Dermis microvascular lymphatic vessel endothelial cell (primary cell): ENCODE data around the gene SUMF1. TPM values are rescaled to one million over a fixed set of nuclear protein-coding genes. Genes with fewer than 3 reads are reported as not detected.
A peak's percentile ranks its signal among the peaks of the same experiment; 100 is the strongest.

Experiments used
- DNase-seq, 2 donors: peaks; one replicate each; pipeline versions ENCODE4 v3.0.0 to v3.0.0-alpha.2; 2010; ENCODE audit warnings: low read depth in 2 of 2
- total RNA-seq: library from RNA; depleted of rRNA; stranded (reverse); fragments of >200 nt; gene quantifications from 2 replicates; pipeline ENCODE4 v1.2.1, GENCODE V29; 2014

The SUMF1 gene
- total RNA-seq, 1 donor from 2014 or later = 45.1 TPM

DNA sequence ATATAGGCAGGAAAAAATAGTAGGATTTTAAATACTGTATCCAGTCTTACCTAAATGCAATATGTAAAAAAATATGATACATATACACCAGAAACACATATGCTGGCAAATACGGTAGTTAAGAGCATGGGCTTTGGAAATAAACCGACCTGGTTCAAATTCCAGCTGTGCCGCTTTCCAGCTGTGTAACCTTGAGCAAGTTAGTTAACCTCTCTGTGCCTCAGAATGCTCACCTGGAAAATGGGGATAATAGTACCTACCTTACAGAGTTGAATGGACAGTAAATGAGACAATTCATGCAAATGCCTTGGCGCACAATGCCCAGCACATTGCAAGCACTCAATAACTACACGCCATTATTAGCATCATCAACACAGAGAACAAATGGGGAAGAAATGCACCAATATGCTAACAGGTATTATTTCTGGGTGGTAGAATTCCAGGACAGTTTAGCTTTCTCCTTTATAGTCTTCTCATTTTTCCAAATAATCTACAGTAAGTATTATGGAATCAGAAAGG, 50.6 kb downstream of the SUMF1 start:
- no peak for DNase-seq

DNA sequence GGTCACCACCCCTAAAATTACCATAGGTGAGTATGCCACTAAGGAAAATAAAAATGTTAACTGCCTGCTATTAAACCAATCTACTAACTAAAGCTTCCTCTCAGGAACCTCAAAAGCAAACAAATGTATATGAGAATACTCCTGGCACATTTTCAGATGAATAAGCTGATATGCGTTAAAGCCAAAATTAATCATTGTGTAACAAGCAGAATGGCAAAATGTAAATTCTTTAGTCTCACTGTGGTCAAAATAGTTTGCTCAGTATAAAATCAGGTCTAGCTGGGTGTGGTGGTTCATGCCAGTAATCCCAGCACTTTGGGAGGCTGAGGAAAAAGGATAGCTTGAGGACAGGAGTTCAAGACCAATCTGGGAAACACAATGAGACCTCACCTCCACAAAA, 53.6 kb downstream of the SUMF1 start:
- DNase-seq = no peak

DNA sequence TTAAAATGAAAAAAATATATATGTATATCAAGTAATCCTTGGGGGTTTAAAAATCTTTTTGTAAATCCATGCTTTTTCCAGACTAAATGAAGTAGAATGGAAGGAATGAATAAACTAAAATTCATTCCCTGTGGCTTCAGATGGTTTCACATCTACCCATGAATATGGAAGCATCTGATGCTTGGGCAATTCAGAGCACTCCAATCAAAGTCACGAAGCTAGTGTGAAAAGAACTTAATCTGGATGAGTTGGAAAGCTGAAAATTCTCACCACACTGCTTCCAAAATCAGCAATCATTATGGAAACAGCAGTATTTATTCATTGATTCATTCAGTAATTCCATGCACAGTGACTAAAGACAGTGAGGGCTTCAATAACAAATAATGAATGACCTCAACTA, 55.2 kb downstream of the SUMF1 start:
- DNase-seq = no peak

DNA sequence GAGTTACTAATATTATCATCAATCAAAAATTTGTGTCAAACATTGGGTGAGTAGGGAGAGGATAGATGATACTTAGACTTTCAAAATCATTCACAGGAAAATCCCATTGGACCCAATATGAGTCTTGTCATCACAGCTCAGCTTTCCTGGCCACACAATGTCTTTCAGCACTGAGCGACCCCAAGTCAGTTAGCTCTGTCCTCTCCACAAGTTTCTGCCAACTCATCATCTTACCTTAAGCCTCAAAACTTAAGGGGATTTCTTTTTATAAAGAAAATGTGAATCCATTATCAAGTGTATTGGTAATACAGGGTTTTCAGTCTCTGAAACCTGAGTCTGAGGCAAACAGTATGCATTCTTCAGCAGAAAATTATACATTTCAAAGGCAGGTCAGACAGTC, 55.8 kb downstream of the SUMF1 start:
- DNase-seq = no peak

DNA sequence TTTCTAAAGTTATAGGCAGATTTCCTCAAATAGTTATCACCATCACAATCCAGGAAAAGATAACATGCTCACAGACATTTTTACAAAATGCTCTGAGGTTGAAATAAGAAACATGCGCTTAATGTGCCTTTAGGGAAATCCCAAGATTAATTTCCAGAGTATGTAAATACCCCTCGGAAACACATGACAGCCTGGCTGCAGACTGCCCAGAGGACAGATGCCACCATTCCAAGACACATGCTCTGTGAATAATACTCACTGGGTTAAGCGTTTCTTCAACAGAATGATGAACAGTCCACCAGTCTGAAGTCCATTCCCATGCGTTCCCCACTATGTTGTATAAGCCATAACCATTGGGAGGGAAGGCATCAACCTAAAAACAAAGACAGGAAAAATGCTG, 56.5 kb downstream of the SUMF1 start:
- no peak for DNase-seq

DNA sequence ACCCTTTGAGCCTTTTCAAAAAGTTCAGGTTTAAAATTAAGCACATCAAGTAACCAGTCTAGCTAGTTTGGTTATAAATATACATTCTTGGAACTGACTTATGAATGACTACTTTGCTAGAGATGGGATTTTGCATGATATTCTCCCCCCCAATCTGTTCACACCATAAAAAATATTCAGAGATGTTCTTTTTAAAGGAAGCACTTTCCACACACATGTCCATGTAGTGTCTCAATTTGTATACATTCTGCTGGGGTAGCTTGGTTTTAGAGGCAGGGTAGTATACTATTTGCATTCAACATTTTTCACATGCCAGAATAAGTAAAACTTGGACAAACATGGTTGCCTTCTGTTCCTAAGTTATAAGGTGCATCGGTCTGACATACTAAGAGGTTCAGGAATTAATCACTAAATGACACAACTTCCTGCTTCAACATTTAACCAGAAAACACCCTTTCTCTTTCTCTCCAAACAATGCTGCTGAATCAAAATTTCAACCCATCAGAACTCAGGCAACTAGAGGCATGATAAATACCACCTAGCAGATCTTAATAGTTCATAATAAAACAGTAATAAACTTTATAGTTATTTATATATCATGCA, 57.0 kb downstream of the SUMF1 start:
- DNase-seq = peak in 1 of 2 donors; percentile 43

DNA sequence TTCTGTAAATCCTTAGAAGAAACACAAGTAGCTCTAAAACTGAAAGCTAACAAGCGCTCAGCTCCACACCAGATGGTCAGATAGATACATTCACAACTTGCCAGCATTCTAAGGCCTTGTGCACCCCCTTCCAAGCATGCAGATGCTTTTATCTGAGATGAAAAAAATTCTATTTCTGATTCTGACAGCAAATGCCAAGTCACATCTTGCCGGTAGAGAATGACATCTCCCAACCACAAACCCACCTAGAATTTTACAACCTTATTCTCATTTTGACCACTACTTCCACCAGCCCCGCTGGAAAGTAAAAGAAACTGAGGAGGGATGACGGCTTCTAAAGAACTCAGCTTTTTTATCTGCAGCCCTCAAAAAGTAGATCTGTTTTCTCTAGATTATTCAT, 57.7 kb downstream of the SUMF1 start:
- DNase-seq = no peak

DNA sequence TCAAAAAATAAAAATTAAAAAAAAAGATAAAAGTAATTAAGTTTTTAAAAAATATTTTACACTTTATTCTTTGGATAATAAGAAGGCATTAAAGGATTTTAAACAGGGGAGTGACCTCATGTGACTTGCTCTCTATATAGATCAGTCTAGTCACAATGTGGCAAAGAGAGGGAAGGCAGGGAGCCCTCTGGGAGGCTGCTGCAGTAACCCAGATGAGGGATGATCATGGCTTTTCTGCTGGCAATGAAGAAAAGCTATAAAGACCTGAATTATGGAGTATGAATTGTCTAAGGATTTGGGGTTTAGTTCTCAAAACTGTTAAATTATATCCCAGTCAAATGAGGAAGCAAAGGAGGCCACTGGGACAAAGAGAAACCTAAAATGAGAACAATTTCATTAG, 58.1 kb downstream of the SUMF1 start:
- DNase-seq = no peak

DNA sequence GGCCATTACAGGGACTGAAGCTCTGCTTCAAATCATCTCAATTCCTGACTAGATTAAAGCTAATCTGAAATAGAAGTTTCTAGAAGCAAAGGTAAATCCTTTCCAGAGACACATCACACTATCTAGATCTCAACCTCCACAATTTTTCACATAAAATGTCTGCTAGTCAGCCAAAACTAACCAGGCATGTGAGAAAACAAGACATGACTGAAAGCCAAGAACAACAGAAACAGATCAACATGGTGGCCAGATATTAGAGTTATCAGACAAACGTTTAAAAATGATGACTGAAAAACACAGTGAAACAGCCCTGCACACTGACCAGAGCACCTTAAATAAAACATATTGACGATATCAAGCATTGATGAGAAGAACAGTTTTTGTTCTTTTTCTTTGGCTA, 59.1 kb downstream of the SUMF1 start:
- peak; percentile 16 to 53 for DNase-seq

DNA sequence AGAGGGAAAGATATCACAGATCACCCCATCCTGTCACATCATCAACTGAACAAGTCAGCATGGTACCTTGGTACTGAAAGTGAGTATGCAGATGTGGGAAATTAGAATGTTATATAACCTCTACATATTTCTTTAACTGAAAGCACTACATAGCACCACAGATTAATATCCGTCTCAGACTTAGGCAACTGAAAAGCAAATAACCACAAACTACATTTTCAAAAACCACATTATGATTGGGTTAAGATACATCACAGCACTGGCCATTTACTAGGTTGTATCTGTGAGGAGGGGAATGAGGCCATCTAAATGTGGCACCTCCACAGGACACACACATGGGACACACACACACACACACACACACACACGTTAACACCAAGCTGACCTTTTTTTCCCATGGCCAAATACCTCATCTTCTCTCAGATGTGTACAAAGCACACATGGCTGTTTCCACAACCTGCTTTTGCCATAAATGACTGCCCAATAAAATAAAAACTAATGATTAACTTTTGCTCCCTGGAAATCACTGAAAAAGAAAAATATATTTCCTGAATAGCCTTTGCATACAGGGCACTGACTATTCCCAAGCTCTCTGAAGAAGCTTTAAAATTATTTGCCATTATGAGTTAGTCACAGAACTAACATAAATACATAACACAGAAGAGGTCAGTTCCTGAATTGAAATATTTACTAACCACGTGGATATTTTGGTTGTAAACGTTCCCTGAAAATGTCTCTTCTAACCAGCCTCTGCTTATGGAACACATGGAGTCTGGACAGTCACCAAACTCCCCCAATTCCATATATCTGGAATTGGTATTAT, 60.1 kb downstream of the SUMF1 start:
- DNase-seq = peak in 1 of 2 donors; percentile 27

DNA sequence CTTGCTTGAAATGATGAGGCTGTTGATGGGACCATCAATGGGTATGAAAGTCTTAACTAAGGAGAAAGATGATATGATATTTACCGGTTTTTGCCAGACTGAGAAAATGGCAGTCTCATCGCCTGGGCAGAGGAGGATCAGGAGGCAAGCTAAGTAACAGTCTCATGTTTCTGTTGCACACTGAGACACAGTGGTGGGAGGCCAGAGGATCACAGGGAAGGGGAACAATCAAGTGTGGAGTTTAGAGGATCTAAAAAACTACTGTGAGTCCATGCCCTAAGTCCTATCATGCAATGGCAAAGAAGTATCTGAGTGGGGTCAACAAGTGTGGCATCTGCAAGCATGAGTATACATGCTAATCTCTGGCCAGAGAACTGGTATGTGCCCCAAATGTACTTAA, 62.2 kb downstream of the SUMF1 start:
- no peak for DNase-seq

DNA sequence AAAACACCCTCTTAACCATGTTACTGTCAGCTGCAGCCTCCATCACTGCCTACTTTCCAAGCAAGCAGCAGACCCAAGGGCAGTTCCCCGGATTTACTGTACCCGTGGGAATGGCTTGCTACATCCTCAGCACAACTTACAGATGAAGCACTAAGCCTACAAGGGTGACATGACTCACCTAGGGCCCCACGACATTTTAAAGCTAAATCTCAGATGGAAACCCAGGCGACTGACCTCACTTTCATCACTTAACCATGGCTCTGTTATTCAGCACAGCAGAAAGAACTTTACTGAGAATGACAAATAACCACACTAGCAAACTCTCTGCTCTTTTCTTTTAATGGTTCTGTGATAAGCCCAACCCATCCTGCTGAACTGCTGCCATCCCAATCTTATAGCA, 65.6 kb downstream of the SUMF1 start:
- DNase-seq = no peak

DNA sequence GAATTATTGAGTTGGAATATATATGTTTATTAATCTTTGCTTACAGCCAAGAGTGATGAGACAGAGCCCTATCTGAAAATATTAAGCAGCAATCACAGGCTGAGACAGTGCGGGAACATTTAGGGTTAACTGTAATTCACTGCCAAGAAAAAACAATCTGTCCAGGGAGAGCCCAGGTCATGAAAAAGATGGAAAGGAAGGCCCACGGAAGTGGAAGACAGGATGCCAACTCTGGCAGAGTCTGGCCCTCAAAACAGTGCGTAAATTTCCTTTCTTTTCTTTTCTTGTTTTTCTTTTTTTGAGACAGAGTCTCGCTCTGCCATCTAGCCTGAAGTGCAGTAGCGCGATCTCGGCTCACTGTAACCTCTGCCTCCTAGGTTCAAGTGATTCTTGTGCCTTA, 67.6 kb downstream of the SUMF1 start:
- peak in 1 of 2 donors; percentile 63 for DNase-seq

DNA sequence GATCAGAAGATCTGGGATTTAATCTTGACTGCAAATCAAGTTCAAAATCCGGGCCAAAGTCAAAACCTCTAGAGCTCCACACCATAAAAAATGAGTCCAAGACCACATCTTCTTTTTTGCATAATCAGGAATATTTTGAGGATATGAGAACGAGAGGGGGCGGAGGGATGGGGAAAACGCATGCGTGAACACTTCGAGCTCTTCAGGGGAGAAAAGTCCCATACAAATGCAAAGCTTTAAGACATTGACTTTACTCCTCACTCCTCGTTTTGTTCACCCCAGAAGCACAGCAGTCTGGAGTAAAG, 68.2 kb downstream of the SUMF1 start:
- no peak for DNase-seq

DNA sequence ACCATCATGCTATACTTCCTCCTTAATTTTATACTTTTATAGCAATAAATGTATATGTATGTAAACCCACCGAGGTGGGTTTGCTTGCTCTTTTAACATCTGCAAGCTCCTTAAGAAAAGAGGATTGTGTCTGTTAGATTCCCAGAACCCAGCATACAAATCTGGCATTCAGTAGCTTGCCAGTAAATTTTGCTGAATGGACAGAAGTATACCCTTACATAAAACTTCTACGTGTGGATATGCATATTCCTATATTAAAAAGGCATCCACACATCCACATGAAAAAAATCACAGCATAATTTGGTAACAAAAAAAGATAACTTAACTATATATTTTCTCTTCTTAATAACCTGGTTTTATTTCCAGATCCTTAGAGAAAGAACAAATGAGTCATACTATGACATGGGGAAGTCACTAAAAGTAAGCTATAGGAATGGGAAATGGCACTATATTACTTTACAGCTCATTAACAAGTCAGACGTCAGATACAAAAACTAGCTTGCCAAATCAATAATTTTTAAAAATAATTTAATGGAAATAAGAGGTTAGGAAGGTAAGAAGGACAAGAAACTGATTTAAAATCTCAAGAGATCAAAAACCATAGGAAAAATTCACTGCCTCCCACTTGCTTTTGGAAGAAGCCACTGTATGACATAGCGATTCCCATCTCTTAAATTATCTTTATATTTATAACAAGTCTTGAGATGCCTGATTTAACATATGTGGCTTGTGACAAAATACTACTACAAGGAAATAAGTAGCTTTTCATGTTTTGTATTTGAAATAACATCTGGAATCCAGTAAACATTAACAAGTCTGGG, 68.7 kb downstream of the SUMF1 start:
- peak in 1 of 2 donors; percentile 33 for DNase-seq

DNA sequence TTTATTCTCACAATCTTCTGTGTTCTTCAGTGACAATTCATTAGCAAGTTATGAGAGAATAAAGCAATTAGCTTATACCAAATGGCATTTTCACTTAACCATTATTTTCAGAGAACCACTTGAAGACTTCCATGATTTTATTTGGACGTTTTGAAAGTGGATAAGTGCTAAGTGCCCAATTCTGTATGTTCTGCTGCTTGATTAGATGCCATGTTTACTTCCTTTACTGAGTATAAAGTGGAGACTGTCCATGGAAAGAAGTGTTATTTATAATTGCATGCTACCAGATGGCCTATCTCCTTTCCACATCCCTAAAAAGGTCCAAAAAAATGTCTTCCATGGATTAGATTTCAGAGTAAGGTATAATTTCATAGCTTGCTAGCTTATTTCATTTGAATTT, 69.6 kb downstream of the SUMF1 start:
- DNase-seq = no peak

DNA sequence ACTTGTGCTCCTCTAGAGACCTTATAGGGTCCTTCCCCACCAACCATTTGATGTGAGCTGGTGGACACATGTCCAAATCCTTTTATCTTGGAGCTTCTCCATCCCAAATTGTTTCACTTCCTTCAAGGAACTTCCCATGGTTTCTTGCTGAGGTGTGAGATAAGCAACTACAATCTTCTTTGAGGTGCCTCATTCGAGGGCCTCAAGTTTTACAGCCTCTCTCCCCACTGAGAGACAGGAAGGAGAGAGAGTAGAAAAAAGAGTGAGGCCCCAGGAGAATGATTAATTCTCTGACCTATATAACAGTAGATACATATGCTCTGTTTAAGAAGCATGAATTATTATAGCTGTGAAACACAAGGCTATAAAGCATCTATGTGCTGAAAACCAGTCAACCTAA, 70.5 kb downstream of the SUMF1 start:
- no peak for DNase-seq

DNA sequence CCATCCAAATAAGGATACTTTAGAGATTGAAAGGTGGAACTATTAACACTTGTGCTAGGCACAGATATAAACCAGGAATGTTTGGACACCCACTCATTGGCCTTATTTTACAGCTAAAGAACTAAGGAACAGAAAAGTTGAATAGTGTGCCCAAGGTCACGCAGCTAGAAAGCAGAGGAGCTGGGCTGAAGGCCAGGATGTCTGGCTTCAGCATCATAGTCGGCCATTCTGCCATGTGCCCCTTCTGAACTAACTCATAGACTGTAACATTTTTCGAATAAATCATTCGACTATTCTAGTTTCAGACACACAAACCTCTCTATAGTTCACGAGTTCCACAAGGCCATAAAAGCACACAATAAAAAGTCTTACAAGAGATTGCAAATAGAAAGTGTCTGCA, 71.1 kb downstream of the SUMF1 start:
- no peak for DNase-seq

DNA sequence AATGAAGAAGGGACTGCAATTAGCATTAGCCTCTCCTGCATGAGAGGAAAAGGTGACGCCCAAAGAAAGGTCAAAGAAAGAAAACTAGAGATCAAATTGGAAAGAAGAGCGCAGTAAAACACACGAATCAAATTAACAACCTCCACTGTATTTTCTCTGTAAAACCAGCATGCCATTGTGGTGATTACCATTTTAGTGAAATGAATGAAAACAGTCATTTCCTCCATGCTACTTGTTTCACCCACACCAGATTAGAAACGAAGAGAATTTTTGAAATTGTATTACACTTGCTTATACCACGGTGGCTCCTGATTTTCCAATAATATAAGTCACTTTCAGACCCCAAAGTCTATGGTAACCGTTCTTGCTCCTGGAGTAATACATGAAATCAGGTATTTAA, 71.6 kb downstream of the SUMF1 start:
- peak in 1 of 2 donors; percentile 49 for DNase-seq

DNA sequence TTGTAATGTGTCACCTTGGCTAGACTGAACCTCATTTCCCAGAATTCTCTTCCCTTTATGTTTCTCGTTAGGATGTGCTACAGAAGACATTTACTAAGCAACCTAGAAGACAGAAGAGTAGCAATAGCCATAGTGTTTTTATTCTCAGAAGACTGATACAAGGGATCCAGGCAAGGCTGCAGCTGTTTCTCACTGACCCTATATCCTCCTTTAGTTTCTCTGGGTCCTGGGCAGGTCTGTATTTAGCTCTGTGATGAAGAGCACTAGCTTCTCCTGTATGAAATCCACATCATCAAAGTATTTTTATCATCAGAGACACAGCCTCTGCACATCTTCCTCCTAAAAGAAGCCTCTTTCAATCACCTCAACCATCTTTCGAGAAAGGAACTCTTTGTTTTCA, 72.5 kb downstream of the SUMF1 start:
- DNase-seq = no peak

DNA sequence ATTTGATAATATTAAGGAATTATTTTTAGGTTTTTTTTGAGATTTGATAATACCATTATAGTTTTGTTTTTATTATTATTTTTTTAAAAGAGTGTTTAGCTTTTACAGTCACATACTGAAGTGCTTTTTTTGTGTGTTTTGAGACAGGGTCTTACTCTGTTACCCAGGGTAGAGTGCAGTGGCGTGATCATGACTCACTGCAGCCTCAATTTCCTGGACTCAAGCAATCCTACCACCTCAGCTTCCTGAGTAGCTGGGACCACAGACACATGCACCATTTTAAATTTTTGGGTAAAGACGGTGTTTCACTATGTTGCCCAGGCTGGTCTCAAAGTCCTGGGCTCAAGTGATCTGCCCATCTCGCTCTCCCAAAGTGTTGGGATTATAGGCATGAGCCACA, 73.0 kb downstream of the SUMF1 start:
- peak; percentile 47 to 92 for DNase-seq

DNA sequence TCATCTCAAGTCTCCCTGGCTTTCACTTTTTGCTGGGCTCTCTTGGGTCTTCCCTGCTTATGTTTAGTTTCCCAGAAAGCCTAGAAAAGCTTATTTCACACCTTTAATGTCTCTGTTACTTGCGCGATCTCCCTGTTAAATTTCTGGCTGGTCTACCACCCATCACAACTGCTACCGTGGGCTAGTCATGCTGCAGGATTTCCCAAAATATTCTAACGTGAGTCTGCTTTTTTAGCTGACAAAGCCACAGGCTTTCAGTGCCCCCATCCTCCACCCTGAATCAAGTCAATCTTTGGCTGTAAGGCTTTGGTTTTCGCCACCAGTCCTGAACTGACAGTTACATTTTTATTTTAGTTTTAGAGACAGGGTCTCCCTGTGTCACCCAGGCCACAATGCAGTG, 74.1 kb downstream of the SUMF1 start:
- no peak for DNase-seq
